Body of pancreas (tissue), 4 donors: ENCODE results near the gene MIGA2. TPM values are rescaled to one million over a fixed set of nuclear protein-coding genes. Genes with fewer than 3 reads are reported as not detected.

Experiments used
- ATAC-seq: fragments of 150-250 bp; one replicate; pipeline ENCODE4 v1.9.1; 2016
- DNase-seq, 4 donors: peaks; one replicate each; pipeline ENCODE4 v3.0.0-alpha.2; 2019
- H3K27ac ChIP-seq, 4 donors: fragments of 200-600 bp; sonication (generic); 1 replicate in 3 of 4; 2 replicates in 1 of 4; pipeline versions ENCODE4 v1.5.1 to v1.6.1; 2016 to 2019; ENCODE audit warnings: mild to moderate bottlenecking in 1 of 4, mixed read lengths in 1 of 4, moderate library complexity in 1 of 4
- H3K27me3 ChIP-seq, 2 donors: fragments of 200-600 bp; sonication (generic); one replicate each; pipeline ENCODE4 v1.6.0; 2016; ENCODE audit warnings: mild to moderate bottlenecking in 1 of 2
- H3K36me3 ChIP-seq, 2 donors: fragments of 200-600 bp; sonication (generic); replicated peaks in 1 of 2; 2 replicates each; pipeline ENCODE4 v1.5.1; 2016; ENCODE audit warnings: low read depth in 2 of 2; ENCODE audit not compliant: insufficient read depth in 1 of 2
- H3K4me1 ChIP-seq: fragments of 200-600 bp; sonication (generic); one replicate; pipeline ENCODE4 v1.6.0; 2016
- H3K4me3 ChIP-seq, 2 donors: fragments of 200-600 bp; sonication (generic); 1 replicate in 1 of 2; 2 replicates in 1 of 2; pipeline ENCODE4 v1.5.1; 2016 to 2019
- H3K9me3 ChIP-seq, 3 donors: fragments of 200-600 bp; sonication (generic); 1 replicate in 2 of 3; 2 replicates in 1 of 3; pipeline ENCODE4 v1.5.1; 2016
- CTCF ChIP-seq, 7 experiments: fragments of 450-650 bp in 4 of 7; fragments of 200-600 bp in 3 of 7; sonication (generic) in 3 of 7; IDR thresholded peaks; one replicate each; pipeline ENCODE4 v1.5.1; 2016 to 2019; ENCODE audit warnings: antibody characterized with exemption in 7 of 7
- POLR2A ChIP-seq, 3 donors: fragments of 450-650 bp; IDR thresholded peaks; one replicate each; pipeline ENCODE4 v1.6.1; 2016; ENCODE audit warnings: antibody characterized with exemption in 3 of 3, mild to moderate bottlenecking in 2 of 3
- WGBS, 2 donors: methylation state at CpG; one replicate each; pipeline ENCODE4 v1.1.5; 2017; 5-methylcytosine and 5-hydroxymethylcytosine counted together
- intact Hi-C: fragments of 100-400 bp; cut with DNase I; formaldehyde crosslinking; loops from one replicate; pipeline ENCODE4 v1.15.1; 2023
- total RNA-seq, 2 donors: library from RNA; depleted of rRNA; stranded (reverse); fragments of >200 nt; gene quantifications; one replicate each; pipeline ENCODE4 v1.1.0, GENCODE V29; 2016

MIGA2 gene
- total RNA-seq, 2 donors from 2014 or later = 11.9 to 36.6 TPM

DNA sequence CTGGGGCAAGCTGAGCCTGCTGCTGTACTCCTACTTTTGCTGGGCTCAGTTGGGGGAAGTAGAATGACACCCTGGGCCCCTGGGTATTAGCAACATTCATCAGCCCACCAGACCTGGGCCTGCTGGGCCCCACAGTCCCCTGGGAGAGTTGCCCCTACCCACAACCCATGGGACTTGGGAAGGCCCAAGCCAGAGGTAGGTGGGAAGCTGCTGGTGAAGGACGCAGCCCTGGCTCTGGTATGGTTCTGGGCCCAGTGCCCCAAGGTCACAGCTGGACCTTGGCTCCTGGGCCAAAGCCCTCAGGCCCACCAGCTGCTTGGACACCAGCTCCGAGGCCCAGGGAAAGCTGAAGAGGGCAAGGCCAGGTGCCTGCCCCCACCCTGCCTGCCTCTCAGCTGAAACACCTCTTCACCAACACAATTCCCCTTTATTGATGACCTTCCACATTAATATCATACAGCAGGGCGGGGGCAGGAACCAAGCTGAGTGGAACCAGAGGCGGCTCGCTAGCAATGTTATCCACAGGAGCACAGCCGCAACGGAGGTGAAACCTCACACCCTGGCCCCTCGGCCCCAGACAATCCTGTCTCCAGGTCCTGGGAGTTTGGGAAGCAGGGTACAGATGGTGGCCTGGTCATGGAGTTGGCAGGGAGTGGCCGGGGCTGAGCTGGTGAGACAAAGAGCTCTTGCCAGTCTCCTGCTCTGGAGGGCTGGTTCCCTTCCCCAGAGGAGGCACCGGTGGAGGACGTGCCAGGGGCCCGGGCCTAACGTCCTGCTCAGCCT is 58.2 kb downstream of the MIGA2 start:
- peak overlapping the region; percentile 55 to 77 (median 66) for H3K27ac ChIP-seq
- H3K27me3 ChIP-seq = no peaks in the 10 kb centered on the region
- no peak overlapping the region for H3K4me3 ChIP-seq
- WGBS, 2 donors = 37 to 43% methylated on average over 12 to 13 of the region's 13 CpGs
- H3K36me3 ChIP-seq = peaks cover 0 to 2% of the 10 kb centered on the region in 2 donors
- H3K4me1 ChIP-seq = peaks cover 37% of the 10 kb centered on the region
- no peak for TF ChIP-seq CTCF (IDR thresholded peaks at IDR 0.05)
- DNase-seq (peak; percentile 68 to 83 (median 79)), ATAC-seq (peak; percentile 76)
- H3K9me3 ChIP-seq = no peaks in the 10 kb centered on the region
- intact Hi-C loops = no loop called here

GRCh38 chr9:129095170-129095667 is 58.8 kb downstream of the MIGA2 start:
- ATAC-seq (no peak), DNase-seq (no peak)
- Histone ChIP-seq H3K9me3 (no peaks in the 10 kb centered on the region), H3K27me3 (no peaks in the 10 kb centered on the region), H3K4me3 (no peak overlapping the region), H3K27ac (peak overlapping the region; percentile 55 to 77 (median 66)), H3K4me1 (peaks cover 36% of the 10 kb centered on the region), H3K36me3 (peaks cover 0 to 2% of the 10 kb centered on the region in 2 donors)
- intact Hi-C loops = no loop called here
- 82 to 89% methylated on average over 9 to 21 of the region's 21 CpGs for WGBS, 2 donors
- TF ChIP-seq CTCF (IDR thresholded peaks at IDR 0.05) (no peak), POLR2A (IDR thresholded peaks at IDR 0.05) (no peak)

GRCh38 chr9:129095908-129096307 is 59.5 kb downstream of the MIGA2 start:
- DNase-seq = no peak
- 95% methylated on average over 12 of the region's 12 CpGs; no CpG with 5 or more reads in 1 of the 2 donors for WGBS, 2 donors
- no peak overlapping the region for H3K4me3 ChIP-seq
- TF ChIP-seq CTCF (IDR thresholded peaks at IDR 0.05) = no peak
- no peak for TF ChIP-seq POLR2A (IDR thresholded peaks at IDR 0.05)
- H3K27ac ChIP-seq = peak overlapping the region; percentile 55 to 77 (median 66)
- ATAC-seq = no peak
- H3K27me3 ChIP-seq = no peaks in the 10 kb centered on the region
- no peaks in the 10 kb centered on the region for H3K9me3 ChIP-seq
- peaks cover 0 to 2% of the 10 kb centered on the region in 2 donors for H3K36me3 ChIP-seq
- peaks cover 33% of the 10 kb centered on the region for H3K4me1 ChIP-seq
- intact Hi-C loops = no loop called here

DNA sequence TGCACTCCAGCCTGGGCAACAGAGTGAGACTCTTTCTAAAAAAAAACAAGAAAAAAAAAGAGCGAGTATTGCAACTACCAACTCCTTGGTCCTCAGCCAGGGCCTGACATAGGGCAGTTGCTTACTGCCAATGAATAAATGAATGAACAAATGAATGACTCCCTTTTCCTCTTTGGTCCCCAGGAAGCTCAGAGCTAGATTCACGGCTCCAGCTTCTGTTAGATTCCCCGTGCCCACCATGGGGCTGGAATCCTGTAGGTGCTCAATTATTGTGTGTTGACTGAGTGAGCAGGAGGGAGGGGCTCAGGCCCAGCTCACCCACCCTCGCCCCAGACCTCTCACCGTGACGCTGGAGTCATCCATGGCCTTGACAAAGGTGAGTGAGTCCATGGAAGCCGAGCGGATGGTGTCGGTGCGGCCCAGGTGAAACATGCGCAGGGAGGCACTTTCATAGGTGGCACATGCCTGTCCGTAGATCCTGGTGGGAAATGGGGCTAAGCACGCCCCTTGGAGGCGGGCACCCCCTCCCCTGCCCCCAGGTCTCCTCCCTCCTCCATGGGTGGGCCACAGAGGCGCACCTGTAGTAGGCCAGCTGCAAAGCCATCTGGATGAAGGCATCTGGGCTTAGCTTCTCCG is 61.4 kb downstream of the MIGA2 start:
- no peak for TF ChIP-seq CTCF (IDR thresholded peaks at IDR 0.05)
- 93 to 96% methylated on average over 11 to 16 of the region's 16 CpGs for WGBS, 2 donors
- Histone ChIP-seq H3K36me3 (peaks cover 0 to 2% of the 10 kb centered on the region in 2 donors), H3K9me3 (no peaks in the 10 kb centered on the region), H3K4me3 (no peak overlapping the region), H3K27ac (no peak overlapping the region), H3K4me1 (peaks cover 51% of the 10 kb centered on the region), H3K27me3 (no peaks in the 10 kb centered on the region)
- DNase-seq (no peak), ATAC-seq (no peak)
- intact Hi-C loops = no loop called here
